Eye (tissue), 1 donor: ENCODE measurements around the gene LHX6.

Source experiments
- DNase-seq: peaks from one replicate; pipeline ENCODE4 v3.0.0-alpha.2; 2015

LHX6 gene

GRCh38 chr9:122234022-122234748 is 5.4 kb upstream of the LHX6 start:
- DNase-seq, result no peak

GRCh38 chr9:122232796-122233306 is 4.1 kb upstream of the LHX6 start:
- DNase-seq, result no peak

- peak; percentile 27 for DNase-seq
Measured at GRCh38 chr9:122229485-122229837, 704 bp upstream of the LHX6 start.

GRCh38 chr9:122228191-122228567 is 578 bp downstream of the LHX6 start:
- peak; percentile 67 for DNase-seq

GRCh38 chr9:122227575-122227900 is 1.2 kb downstream of the LHX6 start:
- peak; percentile 72 for DNase-seq

- peak; percentile 61 for DNase-seq
Measured at GRCh38 chr9:122226758-122227574, 1.8 kb downstream of the LHX6 start.

GRCh38 chr9:122226142-122226757 is 2.5 kb downstream of the LHX6 start:
- DNase-seq, result peak; percentile 60

GRCh38 chr9:122225312-122226141 is 3.2 kb downstream of the LHX6 start:
- peak; percentile 45 for DNase-seq

GRCh38 chr9:122223435-122223834 is 5.3 kb downstream of the LHX6 start:
- no peak for DNase-seq

- no peak for DNase-seq
Measured at GRCh38 chr9:122222791-122223190, 6.0 kb downstream of the LHX6 start.

- no peak for DNase-seq
Measured at GRCh38 chr9:122221183-122221811, 7.5 kb downstream of the LHX6 start.

GRCh38 chr9:122220673-122221182 is 8.0 kb downstream of the LHX6 start:
- peak; percentile 73 for DNase-seq

- peak; percentile 86 for DNase-seq
Measured at GRCh38 chr9:122219856-122220672, 8.7 kb downstream of the LHX6 start.

GRCh38 chr9:122218935-122219855 is 9.6 kb downstream of the LHX6 start:
- DNase-seq, result peak; percentile 61

GRCh38 chr9:122218071-122218934 is 10.5 kb downstream of the LHX6 start:
- DNase-seq, result no peak

- peak; percentile 52 for DNase-seq
Measured at GRCh38 chr9:122217640-122218039, 11.1 kb downstream of the LHX6 start.

GRCh38 chr9:122216798-122217418 is 11.8 kb downstream of the LHX6 start:
- no peak for DNase-seq

- no peak for DNase-seq
Measured at GRCh38 chr9:122216138-122216797, 12.5 kb downstream of the LHX6 start.
